ELR (cell line): ENCODE data around the gene SHFL.

Experiments used
- DNase-seq: peaks from one replicate; pipeline ENCODE4 v3.0.0-alpha.2; 2015; ENCODE audit warnings: low read depth

The SHFL gene

DNA sequence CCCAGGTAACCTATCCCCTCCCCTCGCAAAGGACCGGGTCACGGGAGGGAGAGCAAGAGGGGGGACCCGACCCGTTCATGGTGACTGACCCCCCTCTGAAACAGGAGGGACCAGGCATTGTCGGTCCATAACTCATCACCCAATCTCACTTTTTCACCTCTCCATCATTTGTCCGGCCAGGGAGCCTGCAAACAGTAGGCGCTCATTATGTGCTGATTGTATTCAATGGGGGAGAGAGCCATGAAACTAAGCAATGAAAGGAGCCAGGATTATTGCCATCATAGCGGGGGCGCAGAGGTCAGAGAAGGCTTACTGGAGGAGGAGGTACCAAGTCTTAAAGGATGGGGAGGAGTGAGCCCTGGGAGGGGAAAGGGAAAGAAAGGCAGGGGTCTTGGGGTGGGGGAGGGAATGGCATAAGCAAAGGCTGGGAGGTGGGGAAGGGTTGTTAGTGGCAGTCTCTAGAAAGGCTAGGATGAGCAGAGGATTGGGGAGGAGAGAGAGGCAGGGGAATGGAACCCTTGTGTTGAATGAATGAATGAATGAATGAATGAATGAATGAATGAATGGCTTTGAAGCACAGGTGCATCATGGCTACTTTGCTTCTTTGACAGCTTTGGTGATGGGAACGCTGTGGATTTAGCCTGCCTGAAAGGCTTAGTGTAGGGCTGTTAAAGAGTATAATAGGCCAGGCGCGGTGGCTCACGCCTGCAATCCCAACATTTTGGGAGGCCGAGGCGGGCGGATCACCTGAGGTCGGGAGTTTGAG, 1.4 kb downstream of the SHFL start:
- no peak for DNase-seq

DNA sequence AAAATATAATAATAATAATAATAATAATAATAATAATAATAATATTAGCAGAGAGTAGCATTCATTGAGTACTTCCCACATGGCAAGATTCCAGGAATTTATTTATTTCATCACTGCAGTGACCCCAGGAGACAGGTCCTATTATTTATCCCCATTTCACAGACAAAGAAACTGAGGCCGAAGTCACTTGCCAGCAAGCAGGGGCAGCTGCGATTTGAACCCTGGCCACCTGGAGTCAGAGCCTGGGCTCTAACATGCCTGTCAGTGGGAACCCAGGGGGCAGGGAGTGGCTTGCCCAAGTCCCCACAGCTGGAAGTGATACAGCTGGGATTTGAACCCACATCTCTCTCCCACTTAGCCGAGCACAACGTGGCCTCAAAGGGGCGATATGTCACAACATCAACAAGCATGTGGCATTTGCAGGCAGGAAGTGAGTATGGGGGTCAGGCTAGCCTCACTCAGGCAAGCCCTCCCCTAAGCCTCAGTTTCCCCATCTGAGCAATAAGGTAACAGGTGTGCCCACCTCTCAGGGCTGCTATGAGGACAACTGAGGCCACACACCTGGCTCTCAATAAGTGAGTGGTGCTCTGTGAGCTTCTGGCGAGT, 2.9 kb downstream of the SHFL start:
- no peak for DNase-seq

GRCh38 chr19:10089801-10090375, 3.8 kb downstream of the SHFL start:
- no peak for DNase-seq

DNA sequence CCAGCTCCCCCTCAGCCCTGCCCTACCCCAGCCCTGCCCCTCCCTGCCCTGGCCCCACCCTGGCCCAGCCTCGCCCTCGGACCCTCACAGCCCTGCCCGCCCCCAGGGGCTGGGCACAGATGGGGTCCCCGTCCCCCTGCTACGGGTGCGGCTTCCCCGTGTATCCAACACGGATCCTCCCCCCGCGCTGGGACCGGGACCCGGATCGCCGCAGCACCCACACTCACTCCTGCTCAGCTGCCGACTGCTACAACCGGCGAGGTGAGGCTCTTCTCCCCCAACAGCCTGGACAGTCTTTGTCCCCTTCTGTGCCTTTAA, 5.2 kb downstream of the SHFL start:
- DNase-seq, result no peak

- no peak for DNase-seq
Observed at GRCh38 chr19:10091895-10092641, 6.0 kb downstream of the SHFL start.

GRCh38 chr19:10092648-10093294, 6.7 kb downstream of the SHFL start:
- no peak for DNase-seq

- peak; percentile 16 for DNase-seq
Observed at GRCh38 chr19:10093295-10094186, 7.4 kb downstream of the SHFL start.

- no peak for DNase-seq
Observed at GRCh38 chr19:10095622-10095947, 9.5 kb downstream of the SHFL start.

- peak; percentile 87 for DNase-seq
Observed at GRCh38 chr19:10095948-10096614, 10.0 kb downstream of the SHFL start.

GRCh38 chr19:10096615-10096963, 10.5 kb downstream of the SHFL start:
- no peak for DNase-seq

- DNase-seq, result no peak
Observed at GRCh38 chr19:10100163-10100785, 14.2 kb downstream of the SHFL start.

DNA sequence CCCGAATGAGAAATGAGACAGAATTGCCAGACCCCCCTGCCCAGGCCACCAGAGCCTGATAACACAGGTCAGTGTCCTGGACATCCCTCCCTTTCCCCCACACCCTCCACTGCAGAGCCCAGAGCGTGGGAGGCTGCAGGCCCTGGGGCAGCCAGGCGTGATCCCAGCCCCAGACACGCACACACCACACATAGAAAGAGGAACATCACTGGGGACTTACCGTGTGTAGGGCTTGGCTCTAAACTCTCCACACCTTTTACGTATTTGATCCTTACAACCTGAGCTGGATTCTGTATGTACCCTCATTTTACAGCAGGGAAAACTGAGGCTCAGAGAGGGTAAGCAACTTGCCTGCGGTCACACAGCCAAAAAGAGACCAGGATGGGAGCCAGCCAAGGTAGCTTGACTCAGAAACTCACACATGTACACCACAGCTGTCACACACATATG, 16.7 kb downstream of the SHFL start:
- DNase-seq, result no peak

DNA sequence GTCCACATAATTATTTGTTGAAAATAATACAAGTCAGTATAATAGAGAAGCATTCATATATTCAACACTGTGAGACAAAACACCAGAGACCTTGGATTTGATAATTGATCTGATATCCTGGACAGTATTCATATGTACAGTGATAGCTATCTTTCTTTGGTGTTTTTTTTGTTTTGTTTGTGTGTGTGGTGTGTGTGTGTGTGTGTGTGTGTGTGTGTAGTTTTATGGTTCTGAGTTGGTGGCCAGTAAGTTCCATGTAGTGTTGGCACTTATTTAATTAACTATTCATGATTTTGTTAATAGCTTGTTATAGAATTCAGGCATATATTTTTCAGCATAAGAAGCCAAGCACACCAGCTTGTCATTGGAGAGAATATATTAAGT, 18.0 kb downstream of the SHFL start:
- no peak for DNase-seq

GRCh38 chr19:10104665-10105508, 18.8 kb downstream of the SHFL start:
- DNase-seq, result no peak

- DNase-seq, result no peak
Observed at GRCh38 chr19:10105509-10106099, 19.5 kb downstream of the SHFL start.

GRCh38 chr19:10106100-10106936, 20.2 kb downstream of the SHFL start, which contains the start of gene PPAN:
TSS of gene PPAN (plus strand) at chr19:10106362. CDS start at chr19:10106395, 33 bp downstream.
- DNase-seq, result peak; percentile 100

DNA sequence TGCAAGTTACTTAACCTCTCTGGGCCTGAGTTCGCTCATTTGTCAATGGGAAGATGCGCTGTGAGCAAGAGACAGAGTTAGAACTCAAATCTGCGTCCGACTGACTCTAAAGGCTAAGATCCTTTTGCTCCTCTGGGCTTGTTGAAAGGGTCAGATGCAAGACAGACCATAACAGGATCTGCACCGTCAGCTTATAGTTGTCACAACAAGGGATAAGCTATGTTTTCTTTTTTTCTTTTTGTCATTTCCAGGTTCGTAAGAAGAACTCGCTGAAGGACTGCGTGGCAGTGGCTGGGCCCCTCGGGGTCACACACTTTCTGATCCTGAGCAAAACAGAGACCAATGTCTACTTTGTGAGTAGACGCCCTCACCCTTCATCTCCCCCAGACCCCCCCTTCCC, 21.1 kb downstream of the SHFL start:
- DNase-seq, result no peak

DNA sequence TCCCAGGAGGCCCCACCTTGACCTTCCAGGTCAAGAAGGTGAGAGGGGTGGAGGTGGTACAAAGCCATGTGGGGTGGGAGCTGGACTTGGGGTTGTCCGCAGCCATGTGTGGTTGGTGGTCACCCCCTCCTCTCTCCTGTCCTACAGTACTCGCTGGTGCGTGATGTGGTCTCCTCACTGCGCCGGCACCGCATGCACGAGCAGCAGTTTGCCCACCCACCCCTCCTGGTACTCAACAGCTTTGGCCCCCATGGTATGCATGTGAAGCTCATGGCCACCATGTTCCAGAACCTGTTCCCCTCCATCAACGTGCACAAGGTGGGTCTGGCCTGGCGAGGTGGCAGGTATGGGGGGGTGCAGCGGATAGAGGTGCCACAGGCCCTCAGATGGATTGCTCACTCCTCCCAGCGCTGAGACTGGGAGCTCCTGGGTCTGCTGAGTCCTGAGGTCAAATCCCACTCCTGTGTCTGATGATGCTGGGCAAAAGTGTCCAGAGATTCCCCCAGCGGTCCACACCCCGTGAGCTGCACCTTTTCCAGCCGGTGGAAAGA, 21.8 kb downstream of the SHFL start:
- no peak for DNase-seq
